Measurements from ENCODE around the gene LSAMP.
A peak's percentile ranks its signal among the peaks of the same experiment; 100 is the strongest.

LSAMP gene

GRCh38 chr3:116339441-116340028, 105.8 kb downstream of the LSAMP start:
- H3K27me3 ChIP-seq (ENCODE audit: insufficient read depth, low read length, poor library complexity) = no peaks in the 10 kb centered on the region
- H3K23ac ChIP-seq (ENCODE audit: low read length) = no peak overlapping the region
- WGBS (ENCODE audit: extremely low coverage, insufficient coverage, low lambda C conversion rate) = no CpG with 5 or more reads among the region's 4 CpGs
- H2BK5ac ChIP-seq (ENCODE audit: low read length) = no peak overlapping the region
- H2AK5ac ChIP-seq (ENCODE audit: low read length) = no peak overlapping the region
- H2BK15ac ChIP-seq (replicated peaks; ENCODE audit: low read depth) = no peak overlapping the region
- no peak overlapping the region for H3K9ac ChIP-seq (ENCODE audit: low read length)
- H4K8ac ChIP-seq (ENCODE audit: low read depth, low read length) = no peak overlapping the region
- H3K79me1 ChIP-seq (ENCODE audit: low read length) = no peaks in the 10 kb centered on the region
- H3K27ac ChIP-seq (ENCODE audit: low read depth, low read length) = no peak overlapping the region
- peaks cover 5% of the 10 kb centered on the region for H3K4me1 ChIP-seq (ENCODE audit: control insufficient read depth, low read depth, low read length)
- no peaks in the 10 kb centered on the region for H3K36me3 ChIP-seq (ENCODE audit: control insufficient read depth, insufficient read depth, low read length)
- H3K79me2 ChIP-seq (ENCODE audit: control insufficient read depth, insufficient read depth, low read length) = no peaks in the 10 kb centered on the region
- no peak overlapping the region for H3K18ac ChIP-seq (ENCODE audit: low read length)
- H2BK120ac ChIP-seq (ENCODE audit: low read depth, low read length) = no peak overlapping the region
- H3K4ac ChIP-seq (ENCODE audit: low read depth, low read length) = no peak overlapping the region
- H3K56ac ChIP-seq (ENCODE audit: low read length) = no peak overlapping the region
- no peak overlapping the region for H4K5ac ChIP-seq (ENCODE audit: low read length)
- H3K4me3 ChIP-seq (ENCODE audit: low read length) = no peak overlapping the region
- DNase-seq = peak; percentile 42
- H3K4me2 ChIP-seq (ENCODE audit: low read length) = no peak overlapping the region

GRCh38 chr3:116338713-116339112, 106.6 kb downstream of the LSAMP start:
- Histone ChIP-seq H3K27me3 (ENCODE audit: insufficient read depth, low read length, poor library complexity) (no peaks in the 10 kb centered on the region), H3K9ac (ENCODE audit: low read length) (no peak overlapping the region), H3K4me3 (ENCODE audit: low read length) (no peak overlapping the region), H3K36me3 (ENCODE audit: control insufficient read depth, insufficient read depth, low read length) (no peaks in the 10 kb centered on the region), H2BK120ac (ENCODE audit: low read depth, low read length) (no peak overlapping the region), H3K79me2 (ENCODE audit: control insufficient read depth, insufficient read depth, low read length) (no peaks in the 10 kb centered on the region), H3K79me1 (ENCODE audit: low read length) (no peaks in the 10 kb centered on the region), H3K4ac (ENCODE audit: low read depth, low read length) (no peak overlapping the region), H2BK5ac (ENCODE audit: low read length) (no peak overlapping the region), H3K27ac (ENCODE audit: low read depth, low read length) (no peak overlapping the region), H3K18ac (ENCODE audit: low read length) (no peak overlapping the region), H4K8ac (ENCODE audit: low read depth, low read length) (no peak overlapping the region), H3K56ac (ENCODE audit: low read length) (no peak overlapping the region), H3K23ac (ENCODE audit: low read length) (no peak overlapping the region), H3K4me1 (ENCODE audit: control insufficient read depth, low read depth, low read length) (peaks cover 5% of the 10 kb centered on the region), H2AK5ac (ENCODE audit: low read length) (no peak overlapping the region), H2BK15ac (replicated peaks; ENCODE audit: low read depth) (no peak overlapping the region), H4K5ac (ENCODE audit: low read length) (no peak overlapping the region), H3K4me2 (ENCODE audit: low read length) (no peak overlapping the region)
- peak; percentile 71 for DNase-seq
- no CpG with 5 or more reads among the region's 3 CpGs for WGBS (ENCODE audit: extremely low coverage, insufficient coverage, low lambda C conversion rate)

GRCh38 chr3:116337229-116337628, 108.1 kb downstream of the LSAMP start:
- H3K79me2 ChIP-seq (ENCODE audit: control insufficient read depth, insufficient read depth, low read length) = no peaks in the 10 kb centered on the region
- no peak overlapping the region for H3K23ac ChIP-seq (ENCODE audit: low read length)
- no peak overlapping the region for H3K4me2 ChIP-seq (ENCODE audit: low read length)
- H2BK5ac ChIP-seq (ENCODE audit: low read length) = no peak overlapping the region
- H2AK5ac ChIP-seq (ENCODE audit: low read length) = no peak overlapping the region
- H3K4me3 ChIP-seq (ENCODE audit: low read length) = no peak overlapping the region
- WGBS (ENCODE audit: extremely low coverage, insufficient coverage, low lambda C conversion rate) = no CpG with 5 or more reads among the region's 1 CpG
- no peak overlapping the region for H3K27ac ChIP-seq (ENCODE audit: low read depth, low read length)
- H3K4ac ChIP-seq (ENCODE audit: low read depth, low read length) = no peak overlapping the region
- peaks cover 5% of the 10 kb centered on the region for H3K4me1 ChIP-seq (ENCODE audit: control insufficient read depth, low read depth, low read length)
- H2BK120ac ChIP-seq (ENCODE audit: low read depth, low read length) = no peak overlapping the region
- no peak overlapping the region for H3K18ac ChIP-seq (ENCODE audit: low read length)
- no peak overlapping the region for H2BK15ac ChIP-seq (replicated peaks; ENCODE audit: low read depth)
- H3K27me3 ChIP-seq (ENCODE audit: insufficient read depth, low read length, poor library complexity) = no peaks in the 10 kb centered on the region
- H3K9ac ChIP-seq (ENCODE audit: low read length) = no peak overlapping the region
- DNase-seq = no peak
- H3K36me3 ChIP-seq (ENCODE audit: control insufficient read depth, insufficient read depth, low read length) = no peaks in the 10 kb centered on the region
- no peak overlapping the region for H4K5ac ChIP-seq (ENCODE audit: low read length)
- no peak overlapping the region for H4K8ac ChIP-seq (ENCODE audit: low read depth, low read length)
- H3K56ac ChIP-seq (ENCODE audit: low read length) = no peak overlapping the region
- H3K79me1 ChIP-seq (ENCODE audit: low read length) = no peaks in the 10 kb centered on the region

GRCh38 chr3:116331380-116331779, 113.9 kb downstream of the LSAMP start:
- Histone ChIP-seq H3K23ac (ENCODE audit: low read length) (no peak overlapping the region), H3K4ac (ENCODE audit: low read depth, low read length) (no peak overlapping the region), H4K8ac (ENCODE audit: low read depth, low read length) (no peak overlapping the region), H3K4me2 (ENCODE audit: low read length) (no peak overlapping the region), H2BK120ac (ENCODE audit: low read depth, low read length) (no peak overlapping the region), H3K79me2 (ENCODE audit: control insufficient read depth, insufficient read depth, low read length) (no peaks in the 10 kb centered on the region), H3K27ac (ENCODE audit: low read depth, low read length) (no peak overlapping the region), H3K79me1 (ENCODE audit: low read length) (no peaks in the 10 kb centered on the region), H3K36me3 (ENCODE audit: control insufficient read depth, insufficient read depth, low read length) (no peaks in the 10 kb centered on the region), H3K4me1 (ENCODE audit: control insufficient read depth, low read depth, low read length) (no peaks in the 10 kb centered on the region), H3K27me3 (ENCODE audit: insufficient read depth, low read length, poor library complexity) (no peaks in the 10 kb centered on the region), H3K4me3 (ENCODE audit: low read length) (no peak overlapping the region), H4K5ac (ENCODE audit: low read length) (no peak overlapping the region), H2AK5ac (ENCODE audit: low read length) (no peak overlapping the region), H2BK15ac (replicated peaks; ENCODE audit: low read depth) (no peak overlapping the region), H3K18ac (ENCODE audit: low read length) (no peak overlapping the region), H2BK5ac (ENCODE audit: low read length) (no peak overlapping the region), H3K9ac (ENCODE audit: low read length) (no peak overlapping the region), H3K56ac (ENCODE audit: low read length) (no peak overlapping the region)
- DNase-seq = no peak
- no CpG with 5 or more reads among the region's 1 CpG for WGBS (ENCODE audit: extremely low coverage, insufficient coverage, low lambda C conversion rate)

- 100% methylated on average over 1 of the region's 2 CpGs for WGBS (ENCODE audit: extremely low coverage, insufficient coverage, low lambda C conversion rate)
Measured at GRCh38 chr3:116322750-116323375, 122.4 kb downstream of the LSAMP start.

GRCh38 chr3:116318370-116318769, 126.9 kb downstream of the LSAMP start:
- DNase-seq = no peak
- Histone ChIP-seq H3K79me2 (ENCODE audit: control insufficient read depth, insufficient read depth, low read length) (no peaks in the 10 kb centered on the region), H3K4me3 (ENCODE audit: low read length) (no peak overlapping the region), H3K4me1 (ENCODE audit: control insufficient read depth, low read depth, low read length) (no peaks in the 10 kb centered on the region), H3K4ac (ENCODE audit: low read depth, low read length) (no peak overlapping the region), H3K36me3 (ENCODE audit: control insufficient read depth, insufficient read depth, low read length) (no peaks in the 10 kb centered on the region), H3K79me1 (ENCODE audit: low read length) (no peaks in the 10 kb centered on the region), H3K4me2 (ENCODE audit: low read length) (no peak overlapping the region), H2BK120ac (ENCODE audit: low read depth, low read length) (no peak overlapping the region), H3K56ac (ENCODE audit: low read length) (no peak overlapping the region), H3K23ac (ENCODE audit: low read length) (no peak overlapping the region), H2BK5ac (ENCODE audit: low read length) (no peak overlapping the region), H3K27me3 (ENCODE audit: insufficient read depth, low read length, poor library complexity) (no peaks in the 10 kb centered on the region), H3K9ac (ENCODE audit: low read length) (no peak overlapping the region), H2AK5ac (ENCODE audit: low read length) (no peak overlapping the region), H4K5ac (ENCODE audit: low read length) (no peak overlapping the region), H3K18ac (ENCODE audit: low read length) (no peak overlapping the region), H2BK15ac (replicated peaks; ENCODE audit: low read depth) (no peak overlapping the region), H3K27ac (ENCODE audit: low read depth, low read length) (no peak overlapping the region), H4K8ac (ENCODE audit: low read depth, low read length) (no peak overlapping the region)
- no CpG with 5 or more reads among the region's 1 CpG for WGBS (ENCODE audit: extremely low coverage, insufficient coverage, low lambda C conversion rate)

More at GRCh38 chr3:116322750-116323375, 122.4 kb downstream of the LSAMP start:
- Histone ChIP-seq H2BK120ac (ENCODE audit: low read depth, low read length) (no peak overlapping the region), H4K8ac (ENCODE audit: low read depth, low read length) (no peak overlapping the region), H3K27ac (ENCODE audit: low read depth, low read length) (no peak overlapping the region), H3K36me3 (ENCODE audit: control insufficient read depth, insufficient read depth, low read length) (no peaks in the 10 kb centered on the region), H3K4ac (ENCODE audit: low read depth, low read length) (no peak overlapping the region), H3K18ac (ENCODE audit: low read length) (no peak overlapping the region), H3K79me2 (ENCODE audit: control insufficient read depth, insufficient read depth, low read length) (no peaks in the 10 kb centered on the region), H4K5ac (ENCODE audit: low read length) (no peak overlapping the region), H3K4me1 (ENCODE audit: control insufficient read depth, low read depth, low read length) (no peaks in the 10 kb centered on the region), H3K4me3 (ENCODE audit: low read length) (no peak overlapping the region), H3K27me3 (ENCODE audit: insufficient read depth, low read length, poor library complexity) (no peaks in the 10 kb centered on the region), H3K23ac (ENCODE audit: low read length) (no peak overlapping the region), H2AK5ac (ENCODE audit: low read length) (no peak overlapping the region), H3K79me1 (ENCODE audit: low read length) (no peaks in the 10 kb centered on the region), H3K4me2 (ENCODE audit: low read length) (no peak overlapping the region), H2BK5ac (ENCODE audit: low read length) (no peak overlapping the region), H3K56ac (ENCODE audit: low read length) (no peak overlapping the region), H3K9ac (ENCODE audit: low read length) (no peak overlapping the region), H2BK15ac (replicated peaks; ENCODE audit: low read depth) (no peak overlapping the region)
- no peak for DNase-seq

Data from mesendoderm (in vitro differentiated cells).